HepG2 (cell line): ENCODE data around the gene ACO1. TPM values are rescaled to one million over a fixed set of nuclear protein-coding genes. Genes with fewer than 3 reads are reported as not detected.

Source experiments
- AKAP8 ChIP-seq: sonication (generic); formaldehyde crosslinking; IDR thresholded peaks from 2 replicates; pipeline ENCODE4 v1.5.1; 2020; ENCODE audit warnings: mild to moderate bottlenecking, missing genetic modification reagents
- ETV6 ChIP-seq: sonication (generic); formaldehyde crosslinking; conservative IDR thresholded peaks from 2 replicates; pipeline ENCODE4 v1.4.0; 2020; ENCODE audit warnings: missing genetic modification reagents
- NR2F2 ChIP-seq: IDR thresholded peaks from 2 replicates; pipeline ENCODE4 v1.6.1; 2012; ENCODE audit warnings: low read depth, inconsistent platforms, borderline replicate concordance
- ONECUT2 ChIP-seq: sonication (generic); formaldehyde crosslinking; IDR thresholded peaks from 2 replicates; pipeline ENCODE4 v1.4.0; 2020; ENCODE audit warnings: missing genetic modification reagents
- PLRG1 ChIP-seq: fragments of 450-650 bp; conservative IDR thresholded peaks from 2 replicates; pipeline ENCODE4 v1.6.1; 2016
- POLR2AphosphoS5 ChIP-seq: IDR thresholded peaks from 2 replicates; pipeline ENCODE4 v1.6.1; 2012; ENCODE audit warnings: low read depth, low read length
- RCOR2 ChIP-seq: IDR thresholded peaks from 2 replicates; pipeline ENCODE4 v1.6.1; 2016; ENCODE audit warnings: missing biosample characterization, missing genetic modification reagents
- ZNF713 ChIP-seq: sonication (generic); formaldehyde crosslinking; IDR thresholded peaks from 2 replicates; pipeline ENCODE4 v1.4.0; 2020; ENCODE audit warnings: mild to moderate bottlenecking, missing genetic modification reagents
- polyA plus RNA-seq, 8 experiments: library from polyadenylated mRNA; depleted of rRNA in 3 of 8; stranded (reverse) in 7 of 8; unstranded in 1 of 8; fragments of >200 nt; fragmentation: Illumina TruSeq in 4 of 8; extraction: Trizol in 4 of 8; gene quantifications; 2 replicates each; pipeline versions ENCODE4 v1.2.1 to v1.2.3, GENCODE V29; 2011 to 2016; ENCODE audit warnings: low read depth in 4 of 8, missing spikeins in 1 of 8, mixed read lengths in 1 of 8; ENCODE audit not compliant: insufficient read depth in 1 of 8
- total RNA-seq, 5 experiments: library from RNA; depleted of rRNA; stranded (reverse); fragments of >200 nt; fragmentation: Illumina TruSeq; extraction: Trizol; gene quantifications; 2 replicates each; pipeline ENCODE4 v1.2.3, GENCODE V29; 2016; ENCODE audit warnings: low read depth in 1 of 5
- TF ChIP-seq, protein P1 (sequence below): IDR thresholded peaks from 2 replicates; pipeline ENCODE4 v1.6.1; 2016; ENCODE audit warnings: low read depth, control low read depth
- TF ChIP-seq, protein P2 (sequence below): sonication (generic); formaldehyde crosslinking; IDR thresholded peaks from 2 replicates; pipeline ENCODE4 v1.9.0; 2022; ENCODE audit warnings: missing genetic modification reagents, mild to moderate bottlenecking, borderline replicate concordance
- TF ChIP-seq, protein P3 (sequence below): sonication (generic); formaldehyde crosslinking; IDR thresholded peaks from 2 replicates; pipeline ENCODE4 v1.4.0; 2020; ENCODE audit warnings: missing genetic modification reagents, borderline replicate concordance
- TF ChIP-seq, protein P4 (sequence below): sonication (generic); formaldehyde crosslinking; IDR thresholded peaks from 2 replicates; pipeline ENCODE4 v1.5.0; 2020; ENCODE audit warnings: mild to moderate bottlenecking, missing genetic modification reagents, borderline replicate concordance
- TF ChIP-seq, protein P5 (sequence below): sonication (generic); formaldehyde crosslinking; IDR thresholded peaks from 2 replicates; pipeline ENCODE4 v1.5.1; 2020; ENCODE audit warnings: missing genetic modification reagents, mild to moderate bottlenecking, borderline replicate concordance
- TF ChIP-seq, protein P6 (sequence below): IDR thresholded peaks from 2 replicates; pipeline ENCODE4 v1.6.1; 2012; ENCODE audit warnings: inconsistent platforms
- TF ChIP-seq, protein P7 (sequence below): sonication (generic); formaldehyde crosslinking; IDR thresholded peaks from 2 replicates; pipeline ENCODE4 v1.4.0; 2020; ENCODE audit warnings: mild to moderate bottlenecking, missing genetic modification reagents
- TF ChIP-seq, protein P8 (sequence below): IDR thresholded peaks from 2 replicates; pipeline ENCODE4 v1.6.1; 2016; ENCODE audit warnings: mild to moderate bottlenecking

The ACO1 gene
- total and polyA plus RNA-seq, 2 of the 13 experiments (the other 11 are each of a cell fraction or from before 2014, with no cell fraction given): 20.1 to 48.2 TPM

DNA sequence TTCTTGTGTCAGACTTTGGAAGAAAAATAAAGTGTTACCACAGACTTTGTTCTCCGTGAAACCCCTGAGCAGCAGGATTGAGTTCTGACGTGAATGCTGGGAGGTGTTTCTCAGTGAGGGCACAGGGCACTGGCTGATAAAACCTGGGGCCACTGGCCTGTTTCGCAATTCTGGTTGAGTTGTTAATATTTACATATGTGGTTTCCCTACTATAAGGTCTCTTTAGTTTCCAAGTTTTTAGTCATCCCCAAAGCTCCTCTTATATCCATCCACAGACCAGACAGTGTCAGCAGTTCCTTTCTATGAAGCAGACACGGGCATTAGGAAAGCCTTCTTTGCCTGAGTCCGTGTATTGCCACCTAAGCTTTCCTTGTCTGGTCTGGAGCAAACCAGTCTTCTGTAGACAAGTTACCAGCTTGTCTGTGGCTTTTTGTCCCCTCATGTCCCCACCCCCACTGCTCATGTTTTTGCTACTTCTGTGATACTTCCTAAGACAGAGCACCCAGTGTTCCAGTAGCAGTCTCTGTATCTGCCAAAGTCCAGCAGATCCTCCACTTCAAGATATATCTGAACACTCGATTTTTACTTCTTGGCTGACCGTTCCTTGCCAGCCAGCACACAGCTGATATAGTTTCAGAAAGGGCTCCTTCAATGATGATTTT, 42.0 kb downstream of the ACO1 start (continued):
- TF ChIP-seq, protein P1, sequence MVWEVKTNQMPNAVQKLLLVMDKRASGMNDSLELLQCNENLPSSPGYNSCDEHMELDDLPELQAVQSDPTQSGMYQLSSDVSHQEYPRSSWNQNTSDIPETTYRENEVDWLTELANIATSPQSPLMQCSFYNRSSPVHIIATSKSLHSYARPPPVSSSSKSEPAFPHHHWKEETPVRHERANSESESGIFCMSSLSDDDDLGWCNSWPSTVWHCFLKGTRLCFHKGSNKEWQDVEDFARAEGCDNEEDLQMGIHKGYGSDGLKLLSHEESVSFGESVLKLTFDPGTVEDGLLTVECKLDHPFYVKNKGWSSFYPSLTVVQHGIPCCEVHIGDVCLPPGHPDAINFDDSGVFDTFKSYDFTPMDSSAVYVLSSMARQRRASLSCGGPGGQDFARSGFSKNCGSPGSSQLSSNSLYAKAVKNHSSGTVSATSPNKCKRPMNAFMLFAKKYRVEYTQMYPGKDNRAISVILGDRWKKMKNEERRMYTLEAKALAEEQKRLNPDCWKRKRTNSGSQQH (CRISPR knock-in tag): no peak
- TF ChIP-seq, protein P2, sequence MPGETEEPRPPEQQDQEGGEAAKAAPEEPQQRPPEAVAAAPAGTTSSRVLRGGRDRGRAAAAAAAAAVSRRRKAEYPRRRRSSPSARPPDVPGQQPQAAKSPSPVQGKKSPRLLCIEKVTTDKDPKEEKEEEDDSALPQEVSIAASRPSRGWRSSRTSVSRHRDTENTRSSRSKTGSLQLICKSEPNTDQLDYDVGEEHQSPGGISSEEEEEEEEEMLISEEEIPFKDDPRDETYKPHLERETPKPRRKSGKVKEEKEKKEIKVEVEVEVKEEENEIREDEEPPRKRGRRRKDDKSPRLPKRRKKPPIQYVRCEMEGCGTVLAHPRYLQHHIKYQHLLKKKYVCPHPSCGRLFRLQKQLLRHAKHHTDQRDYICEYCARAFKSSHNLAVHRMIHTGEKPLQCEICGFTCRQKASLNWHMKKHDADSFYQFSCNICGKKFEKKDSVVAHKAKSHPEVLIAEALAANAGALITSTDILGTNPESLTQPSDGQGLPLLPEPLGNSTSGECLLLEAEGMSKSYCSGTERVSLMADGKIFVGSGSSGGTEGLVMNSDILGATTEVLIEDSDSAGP (CRISPR knock-in tag): no peak
- TF ChIP-seq ZNF713 (CRISPR knock-in tag): no peak
- TF ChIP-seq, protein P3, sequence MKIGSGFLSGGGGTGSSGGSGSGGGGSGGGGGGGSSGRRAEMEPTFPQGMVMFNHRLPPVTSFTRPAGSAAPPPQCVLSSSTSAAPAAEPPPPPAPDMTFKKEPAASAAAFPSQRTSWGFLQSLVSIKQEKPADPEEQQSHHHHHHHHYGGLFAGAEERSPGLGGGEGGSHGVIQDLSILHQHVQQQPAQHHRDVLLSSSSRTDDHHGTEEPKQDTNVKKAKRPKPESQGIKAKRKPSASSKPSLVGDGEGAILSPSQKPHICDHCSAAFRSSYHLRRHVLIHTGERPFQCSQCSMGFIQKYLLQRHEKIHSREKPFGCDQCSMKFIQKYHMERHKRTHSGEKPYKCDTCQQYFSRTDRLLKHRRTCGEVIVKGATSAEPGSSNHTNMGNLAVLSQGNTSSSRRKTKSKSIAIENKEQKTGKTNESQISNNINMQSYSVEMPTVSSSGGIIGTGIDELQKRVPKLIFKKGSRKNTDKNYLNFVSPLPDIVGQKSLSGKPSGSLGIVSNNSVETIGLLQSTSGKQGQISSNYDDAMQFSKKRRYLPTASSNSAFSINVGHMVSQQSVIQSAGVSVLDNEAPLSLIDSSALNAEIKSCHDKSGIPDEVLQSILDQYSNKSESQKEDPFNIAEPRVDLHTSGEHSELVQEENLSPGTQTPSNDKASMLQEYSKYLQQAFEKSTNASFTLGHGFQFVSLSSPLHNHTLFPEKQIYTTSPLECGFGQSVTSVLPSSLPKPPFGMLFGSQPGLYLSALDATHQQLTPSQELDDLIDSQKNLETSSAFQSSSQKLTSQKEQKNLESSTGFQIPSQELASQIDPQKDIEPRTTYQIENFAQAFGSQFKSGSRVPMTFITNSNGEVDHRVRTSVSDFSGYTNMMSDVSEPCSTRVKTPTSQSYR: peak; percentile 62; the same call in 1 of the 2 replicates
- TF ChIP-seq AKAP8 (CRISPR knock-in tag): no peak
- TF ChIP-seq, protein P4, sequence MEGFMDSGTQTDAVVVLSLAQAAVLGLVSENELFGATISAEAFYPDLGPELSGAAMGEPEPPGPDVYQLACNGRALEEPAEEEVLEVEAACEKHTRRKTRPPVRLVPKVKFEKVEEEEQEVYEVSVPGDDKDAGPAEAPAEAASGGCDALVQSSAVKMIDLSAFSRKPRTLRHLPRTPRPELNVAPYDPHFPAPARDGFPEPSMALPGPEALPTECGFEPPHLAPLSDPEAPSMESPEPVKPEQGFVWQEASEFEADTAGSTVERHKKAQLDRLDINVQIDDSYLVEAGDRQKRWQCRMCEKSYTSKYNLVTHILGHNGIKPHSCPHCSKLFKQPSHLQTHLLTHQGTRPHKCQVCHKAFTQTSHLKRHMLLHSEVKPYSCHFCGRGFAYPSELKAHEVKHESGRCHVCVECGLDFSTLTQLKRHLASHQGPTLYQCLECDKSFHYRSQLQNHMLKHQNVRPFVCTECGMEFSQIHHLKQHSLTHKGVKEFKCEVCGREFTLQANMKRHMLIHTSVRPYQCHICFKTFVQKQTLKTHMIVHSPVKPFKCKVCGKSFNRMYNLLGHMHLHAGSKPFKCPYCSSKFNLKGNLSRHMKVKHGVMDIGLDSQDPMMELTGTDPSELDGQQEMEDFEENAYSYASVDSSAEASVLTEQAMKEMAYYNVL (CRISPR knock-in tag): peak; percentile 62; the same call in 1 of the 2 replicates
- 0 out of 2 replicates have a peak, but pooled peaks have one; percentile 40 for TF ChIP-seq RCOR2 (CRISPR knock-in tag)
- no peak for TF ChIP-seq ONECUT2 (CRISPR knock-in tag)
- TF ChIP-seq, protein P5, sequence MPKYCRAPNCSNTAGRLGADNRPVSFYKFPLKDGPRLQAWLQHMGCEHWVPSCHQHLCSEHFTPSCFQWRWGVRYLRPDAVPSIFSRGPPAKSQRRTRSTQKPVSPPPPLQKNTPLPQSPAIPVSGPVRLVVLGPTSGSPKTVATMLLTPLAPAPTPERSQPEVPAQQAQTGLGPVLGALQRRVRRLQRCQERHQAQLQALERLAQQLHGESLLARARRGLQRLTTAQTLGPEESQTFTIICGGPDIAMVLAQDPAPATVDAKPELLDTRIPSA (CRISPR knock-in tag): no peak
- TF ChIP-seq, protein P6, sequence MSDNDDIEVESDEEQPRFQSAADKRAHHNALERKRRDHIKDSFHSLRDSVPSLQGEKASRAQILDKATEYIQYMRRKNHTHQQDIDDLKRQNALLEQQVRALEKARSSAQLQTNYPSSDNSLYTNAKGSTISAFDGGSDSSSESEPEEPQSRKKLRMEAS: peak; percentile 23; the same call in 1 of the 2 replicates
- TF ChIP-seq, protein P7, sequence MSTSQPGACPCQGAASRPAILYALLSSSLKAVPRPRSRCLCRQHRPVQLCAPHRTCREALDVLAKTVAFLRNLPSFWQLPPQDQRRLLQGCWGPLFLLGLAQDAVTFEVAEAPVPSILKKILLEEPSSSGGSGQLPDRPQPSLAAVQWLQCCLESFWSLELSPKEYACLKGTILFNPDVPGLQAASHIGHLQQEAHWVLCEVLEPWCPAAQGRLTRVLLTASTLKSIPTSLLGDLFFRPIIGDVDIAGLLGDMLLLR (CRISPR knock-in tag): no peak
- TF ChIP-seq PLRG1: no peak
- TF ChIP-seq ETV6 (CRISPR knock-in tag): no peak
- TF ChIP-seq POLR2AphosphoS5: 0 out of 2 replicates have a peak, but pooled peaks have one; percentile 10
- TF ChIP-seq NR2F2: peak; percentile 87
- TF ChIP-seq, protein P8, sequence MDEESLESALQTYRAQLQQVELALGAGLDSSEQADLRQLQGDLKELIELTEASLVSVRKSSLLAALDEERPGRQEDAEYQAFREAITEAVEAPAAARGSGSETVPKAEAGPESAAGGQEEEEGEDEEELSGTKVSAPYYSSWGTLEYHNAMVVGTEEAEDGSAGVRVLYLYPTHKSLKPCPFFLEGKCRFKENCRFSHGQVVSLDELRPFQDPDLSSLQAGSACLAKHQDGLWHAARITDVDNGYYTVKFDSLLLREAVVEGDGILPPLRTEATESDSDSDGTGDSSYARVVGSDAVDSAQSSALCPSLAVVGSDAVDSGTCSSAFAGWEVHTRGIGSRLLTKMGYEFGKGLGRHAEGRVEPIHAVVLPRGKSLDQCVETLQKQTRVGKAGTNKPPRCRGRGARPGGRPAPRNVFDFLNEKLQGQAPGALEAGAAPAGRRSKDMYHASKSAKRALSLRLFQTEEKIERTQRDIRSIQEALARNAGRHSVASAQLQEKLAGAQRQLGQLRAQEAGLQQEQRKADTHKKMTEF (CRISPR knock-in tag): peak; percentile 77; the same call in 1 of the 2 replicates
